Lower leg skin (tissue), 3 donors: ENCODE results near the gene GALNT7.

Experiments
- POLR2A ChIP-seq, 2 donors: fragments of 450-650 bp; IDR thresholded peaks; one replicate each; pipeline ENCODE4 v1.6.1; 2016 to 2017; ENCODE audit warnings: antibody characterized with exemption in 2 of 2, mild to moderate bottlenecking in 1 of 2, moderate library complexity in 1 of 2
- TF ChIP-seq, protein P1 (sequence below), 3 donors: fragments of 450-650 bp; IDR thresholded peaks; one replicate each; pipeline ENCODE4 v1.5.1; 2016; ENCODE audit warnings: antibody characterized with exemption in 3 of 3, mild to moderate bottlenecking in 3 of 3, moderate library complexity in 2 of 3

DNA sequence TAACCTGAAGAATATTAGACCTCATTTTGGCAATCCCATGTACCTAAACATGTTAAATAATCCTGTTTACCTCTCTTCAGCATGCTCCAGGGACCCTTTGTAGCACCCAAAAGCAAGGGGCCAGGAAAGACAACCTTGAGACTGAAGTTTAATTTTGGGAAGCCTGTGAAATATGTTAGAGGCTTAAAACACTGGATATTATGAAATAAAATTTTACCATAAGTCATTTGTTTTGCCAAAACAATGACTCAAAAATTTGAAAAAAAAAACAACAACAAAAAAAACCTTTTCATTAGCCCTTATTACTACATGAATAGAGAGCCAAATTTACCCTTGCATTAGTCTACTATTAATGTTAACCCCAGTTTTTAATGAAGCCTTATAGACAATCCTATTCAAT lies 115.9 kb downstream of the GALNT7 start:
- TF ChIP-seq POLR2A (IDR thresholded peaks at IDR 0.05) = no peak
- TF ChIP-seq, protein P1, sequence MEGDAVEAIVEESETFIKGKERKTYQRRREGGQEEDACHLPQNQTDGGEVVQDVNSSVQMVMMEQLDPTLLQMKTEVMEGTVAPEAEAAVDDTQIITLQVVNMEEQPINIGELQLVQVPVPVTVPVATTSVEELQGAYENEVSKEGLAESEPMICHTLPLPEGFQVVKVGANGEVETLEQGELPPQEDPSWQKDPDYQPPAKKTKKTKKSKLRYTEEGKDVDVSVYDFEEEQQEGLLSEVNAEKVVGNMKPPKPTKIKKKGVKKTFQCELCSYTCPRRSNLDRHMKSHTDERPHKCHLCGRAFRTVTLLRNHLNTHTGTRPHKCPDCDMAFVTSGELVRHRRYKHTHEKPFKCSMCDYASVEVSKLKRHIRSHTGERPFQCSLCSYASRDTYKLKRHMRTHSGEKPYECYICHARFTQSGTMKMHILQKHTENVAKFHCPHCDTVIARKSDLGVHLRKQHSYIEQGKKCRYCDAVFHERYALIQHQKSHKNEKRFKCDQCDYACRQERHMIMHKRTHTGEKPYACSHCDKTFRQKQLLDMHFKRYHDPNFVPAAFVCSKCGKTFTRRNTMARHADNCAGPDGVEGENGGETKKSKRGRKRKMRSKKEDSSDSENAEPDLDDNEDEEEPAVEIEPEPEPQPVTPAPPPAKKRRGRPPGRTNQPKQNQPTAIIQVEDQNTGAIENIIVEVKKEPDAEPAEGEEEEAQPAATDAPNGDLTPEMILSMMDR (IDR thresholded peaks at IDR 0.05) = no peak
